ENCODE results near the gene AURKB.

DNA sequence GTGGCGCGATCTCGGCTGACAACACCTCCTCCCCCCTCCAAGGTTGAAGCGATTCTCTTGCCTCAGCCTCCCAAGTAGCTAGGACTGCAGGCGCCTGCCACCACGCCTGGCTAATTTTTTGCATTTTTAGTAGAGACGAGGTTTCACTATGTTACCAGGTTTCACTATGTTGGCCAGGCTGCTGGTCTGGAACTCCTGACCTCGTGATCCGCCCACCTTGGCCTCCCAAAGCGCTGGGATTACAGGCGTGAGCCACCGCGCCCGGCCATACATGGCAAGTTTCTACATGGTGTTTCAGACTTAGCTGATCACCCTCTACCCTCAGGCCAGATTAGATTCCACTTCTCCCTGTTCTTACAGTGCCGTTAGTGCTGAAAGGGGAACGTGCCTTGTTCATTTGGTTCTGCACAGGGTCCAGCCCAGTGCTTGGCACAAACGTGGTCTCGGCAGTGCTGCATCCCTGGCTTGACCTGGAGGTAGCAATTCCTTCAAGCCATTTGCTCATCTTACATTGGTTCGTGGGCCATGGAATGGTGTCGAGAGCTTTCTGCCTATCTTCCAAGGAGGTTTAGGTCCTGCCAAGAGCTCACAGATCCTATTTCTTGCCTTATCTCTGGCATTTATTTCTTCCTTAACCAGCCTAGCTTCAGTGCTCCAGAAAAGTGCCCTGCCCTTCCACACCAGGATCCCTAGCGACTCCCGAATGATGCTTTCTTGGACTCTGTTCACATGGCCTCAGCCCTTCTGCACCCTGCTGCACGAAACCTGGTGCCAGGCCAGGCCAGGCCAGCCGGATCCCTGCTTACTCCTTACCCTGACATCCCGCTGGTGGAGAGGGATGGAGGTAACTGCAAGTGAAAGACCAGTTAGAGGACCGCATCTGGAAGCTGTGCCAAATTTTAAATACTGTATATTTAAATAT, 14.8 kb upstream of the AURKB start:
- TF ChIP-seq CTCF (IDR thresholded peaks at IDR 0.05), result no peak
- TF ChIP-seq EZH2 (IDR thresholded peaks at IDR 0.05; ENCODE audit: borderline replicate concordance, insufficient read depth, low read depth, low read length, poor library complexity, severe bottlenecking), result no peak

All from B cell (primary cell).